CD4-positive, alpha-beta T cell treated with Interferon alpha-2 for 1 hour (primary cell): ENCODE measurements around the gene DLK1.

Experiments
- DNase-seq, 2 donors: peaks; one replicate each; pipeline ENCODE4 v3.0.0-alpha.2; 2020 to 2022

Gene DLK1

GRCh38 chr14:100735271-100735670, 8.6 kb downstream of the DLK1 start:
- no peak for DNase-seq

DNA sequence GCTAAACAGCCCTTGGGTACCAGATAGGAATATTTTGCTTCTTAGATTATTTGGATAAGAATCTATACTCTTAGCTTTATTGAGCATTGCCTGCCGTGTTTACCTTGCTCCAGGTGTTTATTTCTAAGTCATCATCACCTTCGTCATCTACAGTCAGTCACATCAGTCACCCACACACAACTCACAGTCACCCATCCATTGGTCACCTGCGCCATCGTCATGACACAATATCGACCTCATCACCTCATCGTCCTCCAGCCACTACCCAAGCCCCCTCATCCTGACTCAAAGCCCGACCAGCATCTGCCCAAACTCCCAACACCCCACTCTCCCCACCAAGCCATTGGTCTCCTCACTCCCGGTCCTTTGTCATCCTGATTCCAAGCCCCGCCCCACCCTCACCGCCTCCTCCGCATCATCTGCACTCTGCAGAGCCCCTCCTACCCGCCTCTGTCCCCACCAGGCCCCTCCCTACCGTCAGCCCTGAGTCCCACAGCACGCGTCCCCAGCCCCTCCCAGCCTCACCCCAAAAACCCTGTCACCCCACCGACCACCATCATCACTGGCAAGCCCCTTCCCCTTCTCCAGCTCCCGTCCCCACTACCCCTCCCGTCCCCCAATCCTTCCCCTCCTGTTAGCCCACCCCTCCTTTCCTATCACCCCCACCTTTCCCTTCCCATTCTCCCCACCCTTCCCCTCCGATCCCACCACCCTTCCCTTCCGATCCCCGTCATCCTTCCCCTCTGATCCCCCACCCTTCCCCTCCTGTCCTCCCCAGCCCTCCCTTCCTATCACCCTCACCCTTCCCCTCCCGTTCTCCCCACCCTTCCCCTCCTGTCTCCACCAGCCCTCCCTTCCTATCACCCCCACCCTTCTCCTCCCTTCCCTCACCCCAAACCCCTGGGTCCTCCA, 9.8 kb downstream of the DLK1 start:
- no peak for DNase-seq

DNA sequence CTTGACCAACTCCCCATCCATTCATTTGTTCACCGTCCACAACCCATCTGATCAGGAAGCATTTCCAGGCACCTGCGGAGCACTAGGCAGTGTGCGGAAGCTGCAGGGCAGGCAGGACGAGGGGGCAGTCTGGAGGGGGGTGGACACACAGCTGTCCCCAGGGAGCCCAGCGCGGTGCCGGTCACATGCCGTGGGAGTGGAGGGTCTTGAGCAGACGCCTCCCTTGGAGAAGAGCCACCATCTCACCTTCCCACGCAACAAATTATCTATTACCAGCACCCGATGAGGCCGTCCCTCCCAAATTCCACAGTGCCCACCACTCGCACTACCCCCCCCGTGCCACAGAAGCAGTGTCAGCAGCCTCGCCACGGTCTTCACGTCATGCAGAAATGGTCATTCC, 10.8 kb downstream of the DLK1 start:
- no peak for DNase-seq

- no peak for DNase-seq
These were observed 11.6 kb downstream of the DLK1 start for GRCh38 chr14:100738269-100738691.

- DNase-seq, result no peak
These were observed 12.0 kb downstream of the DLK1 start for GRCh38 chr14:100738704-100739131.

DNA sequence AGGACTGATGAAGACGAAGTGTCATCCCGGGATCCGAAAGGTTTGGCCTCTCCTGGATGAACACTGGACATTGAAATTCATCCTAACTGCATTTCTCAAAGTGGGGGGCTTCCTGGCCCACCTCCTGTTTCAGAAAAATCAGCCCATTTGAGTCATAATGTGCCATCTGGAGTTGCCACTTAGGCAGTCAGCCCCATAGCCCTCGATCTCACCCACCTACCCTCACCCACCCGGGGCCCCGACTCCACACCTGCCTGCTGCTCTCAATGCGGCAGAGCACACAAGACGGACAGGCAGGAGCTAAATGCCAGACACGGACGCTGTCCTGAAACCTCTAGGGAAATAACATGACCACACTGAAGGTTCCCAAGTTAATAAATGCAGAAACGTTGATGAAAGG, 12.6 kb downstream of the DLK1 start:
- no peak for DNase-seq

DNA sequence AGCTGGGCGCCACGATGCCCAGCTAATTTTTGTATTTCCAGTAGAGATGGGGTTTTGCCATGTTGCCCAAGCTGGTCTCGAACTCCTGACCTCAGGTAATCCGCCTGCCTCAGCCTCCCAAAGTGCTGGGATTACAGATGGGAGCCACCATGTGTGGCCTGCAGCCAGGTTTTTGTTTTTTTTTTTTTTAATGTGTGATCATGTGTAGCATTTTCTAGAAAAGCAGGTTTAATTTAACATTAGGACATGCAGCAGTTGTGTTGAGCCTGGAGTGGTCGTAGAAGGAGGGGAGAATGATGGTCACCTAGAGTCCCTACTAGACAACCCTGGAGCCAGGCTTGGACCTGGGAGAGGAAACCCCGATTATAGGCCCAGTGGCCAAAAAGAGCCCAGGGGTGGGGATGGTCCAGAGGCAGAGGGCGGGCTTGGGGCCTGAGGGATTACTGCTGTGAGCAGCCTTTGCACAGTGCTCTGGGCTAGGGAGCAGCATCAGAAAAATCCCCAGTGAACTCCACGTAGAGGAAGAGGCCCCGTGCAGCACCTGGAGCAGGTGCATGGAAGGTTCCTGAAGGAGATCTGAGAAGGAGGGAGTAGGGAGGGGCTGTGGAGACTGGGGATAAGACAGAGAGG, 13.6 kb downstream of the DLK1 start:
- no peak for DNase-seq

- DNase-seq, result no peak
These were observed 14.2 kb downstream of the DLK1 start for GRCh38 chr14:100740929-100741328.

DNA sequence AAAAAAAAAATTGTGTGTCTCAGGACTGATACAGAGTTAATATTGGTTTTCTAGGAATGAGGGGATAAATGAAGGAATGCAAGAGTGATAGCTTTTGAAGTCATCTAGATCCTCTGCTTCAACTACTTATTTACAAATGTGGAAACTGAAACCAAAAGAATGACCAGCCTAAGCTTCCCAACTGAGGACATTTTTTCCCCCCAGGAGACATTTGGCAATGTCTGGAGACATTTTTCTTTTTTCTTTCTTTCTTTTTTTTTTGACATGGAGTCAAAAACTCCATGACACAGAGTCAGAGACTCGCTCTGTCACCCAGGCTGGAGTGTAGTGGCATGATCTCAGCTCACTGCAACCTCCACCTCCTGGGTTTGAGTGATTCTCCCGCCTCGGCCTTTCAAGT, 15.3 kb downstream of the DLK1 start:
- DNase-seq, result no peak

DNA sequence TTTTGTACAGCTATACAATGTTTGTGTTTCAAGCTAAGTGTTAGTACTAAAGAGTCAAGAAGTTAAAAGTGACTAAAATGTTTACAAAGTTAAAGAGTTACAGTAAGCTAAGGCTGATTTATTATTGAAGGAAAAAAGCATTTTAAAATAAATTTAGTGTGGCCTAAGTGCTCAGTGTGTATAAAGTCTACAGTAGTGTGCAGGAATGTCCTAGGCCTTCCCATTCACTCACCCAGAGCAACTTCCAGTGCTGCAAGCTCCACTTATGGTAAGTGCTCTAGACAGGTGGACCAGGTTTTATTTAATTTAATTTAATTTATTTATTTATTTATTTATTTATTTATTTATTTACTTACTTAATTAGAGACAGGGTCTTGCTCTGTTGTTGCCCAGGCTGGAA, 19.6 kb downstream of the DLK1 start:
- no peak for DNase-seq

- no peak for DNase-seq
These were observed 20.4 kb downstream of the DLK1 start for GRCh38 chr14:100747021-100747586.

- DNase-seq, result no peak
These were observed 21.0 kb downstream of the DLK1 start for GRCh38 chr14:100747736-100748135.

DNA sequence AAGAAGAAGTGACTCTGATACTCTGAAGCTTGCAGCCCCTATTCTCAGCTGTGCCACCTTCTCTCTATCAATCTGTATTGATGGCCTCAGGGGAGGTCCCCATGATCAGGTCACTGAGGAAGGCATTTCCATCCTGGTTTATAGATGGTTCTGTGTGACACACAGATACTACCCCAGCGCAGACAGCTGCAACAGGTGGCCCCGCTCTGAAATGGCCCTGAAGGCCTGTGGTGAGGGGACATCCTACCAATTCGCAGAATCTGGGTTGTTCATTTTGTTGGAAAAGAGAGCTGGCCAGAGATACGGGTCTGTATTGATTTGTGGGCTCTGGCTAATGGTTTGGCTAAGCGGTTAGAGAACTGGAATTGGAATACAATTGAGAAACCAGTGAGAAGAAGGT, 21.7 kb downstream of the DLK1 start:
- no peak for DNase-seq

DNA sequence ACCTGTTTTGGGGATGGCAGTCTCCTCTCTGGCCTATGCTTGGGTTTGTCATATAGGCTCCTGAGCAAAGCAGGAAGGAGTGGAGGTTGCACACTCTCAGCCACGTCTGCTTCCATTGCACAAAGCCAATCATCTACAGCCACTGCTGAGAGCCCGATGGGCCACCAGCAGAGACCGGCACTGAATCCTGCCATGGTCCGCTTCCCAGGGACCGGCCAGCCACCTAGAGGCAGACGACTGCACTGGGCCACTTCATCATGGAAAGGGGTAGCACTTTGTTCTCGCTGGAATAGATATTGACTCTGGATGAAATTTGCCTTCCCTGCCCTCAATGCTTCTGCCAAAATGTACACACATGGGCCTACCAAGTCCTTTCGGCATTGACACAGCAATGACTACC, 22.3 kb downstream of the DLK1 start:
- DNase-seq, result no peak

DNA sequence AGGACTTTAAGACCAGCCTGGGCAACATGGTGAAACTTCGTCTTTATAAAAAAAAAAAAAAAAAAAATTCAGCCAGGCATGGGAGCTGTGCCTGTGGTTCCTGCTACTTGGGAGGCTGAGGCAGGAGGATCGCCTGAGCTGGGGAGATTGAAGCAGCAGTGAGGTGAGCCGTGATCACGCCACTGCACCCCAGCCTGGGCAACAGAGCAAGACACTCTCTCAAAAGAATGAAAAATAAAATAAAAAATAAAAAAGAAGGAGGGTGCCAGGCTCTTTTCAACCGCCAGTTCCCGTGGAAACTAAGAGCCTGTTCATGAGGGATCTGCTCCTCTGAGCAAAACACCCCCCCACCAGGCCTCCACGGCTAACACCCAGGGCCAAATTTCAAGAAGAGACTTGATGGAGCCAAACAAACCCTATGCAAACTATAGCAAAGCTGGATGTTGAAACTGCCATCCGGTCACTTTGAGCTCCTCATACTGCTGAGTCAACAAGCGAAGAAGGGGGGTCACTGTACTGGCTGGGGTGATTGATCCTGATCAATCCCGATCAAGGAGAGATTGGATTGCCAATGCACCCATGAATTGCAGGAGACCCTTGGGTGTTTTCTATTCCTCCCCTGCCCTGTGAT, 23.4 kb downstream of the DLK1 start:
- no peak for DNase-seq

DNA sequence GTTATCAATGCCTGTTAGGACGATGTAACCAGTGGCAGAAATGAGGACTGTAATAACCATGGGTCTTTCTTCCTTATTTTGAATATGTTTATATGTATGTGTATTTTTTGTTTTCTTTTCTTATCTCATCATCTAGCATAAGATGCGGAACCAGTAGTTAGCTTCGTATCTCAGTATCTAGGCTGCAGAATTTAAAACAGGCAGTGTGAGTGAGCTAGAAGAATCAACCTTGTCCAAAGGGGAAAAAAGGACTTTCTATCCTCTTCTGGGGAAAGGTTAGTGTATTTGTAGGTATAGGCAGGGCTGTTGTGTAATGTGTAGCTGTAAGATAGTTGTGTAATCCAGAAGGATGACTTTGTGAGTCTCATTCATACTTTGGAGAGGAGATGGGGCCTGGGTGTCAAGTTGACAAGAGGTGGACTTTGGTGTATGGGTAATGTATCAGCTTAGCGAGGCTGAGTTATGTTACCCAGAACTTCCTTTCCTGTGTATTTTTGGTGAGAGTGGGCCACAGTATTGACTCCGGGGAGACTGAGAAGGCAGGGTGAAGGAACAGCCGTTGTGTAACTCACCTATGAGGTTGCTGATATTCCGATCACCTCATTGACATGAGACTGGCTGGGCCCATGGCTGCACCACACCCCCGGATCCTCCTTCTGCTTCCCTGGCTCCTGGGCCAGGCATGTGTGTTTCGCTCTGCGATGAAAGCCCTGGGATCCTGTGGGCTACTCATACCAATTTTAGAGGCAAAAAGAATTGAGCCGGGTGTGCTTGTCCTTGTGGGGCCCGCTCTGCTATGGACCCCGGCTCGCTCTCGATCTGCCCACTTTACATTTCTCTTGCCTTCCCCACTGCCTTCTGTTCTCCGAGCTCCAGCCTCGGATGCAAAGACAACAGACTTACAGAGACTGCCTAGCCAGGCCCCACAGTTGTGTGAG, 24.3 kb downstream of the DLK1 start:
- no peak for DNase-seq

DNA sequence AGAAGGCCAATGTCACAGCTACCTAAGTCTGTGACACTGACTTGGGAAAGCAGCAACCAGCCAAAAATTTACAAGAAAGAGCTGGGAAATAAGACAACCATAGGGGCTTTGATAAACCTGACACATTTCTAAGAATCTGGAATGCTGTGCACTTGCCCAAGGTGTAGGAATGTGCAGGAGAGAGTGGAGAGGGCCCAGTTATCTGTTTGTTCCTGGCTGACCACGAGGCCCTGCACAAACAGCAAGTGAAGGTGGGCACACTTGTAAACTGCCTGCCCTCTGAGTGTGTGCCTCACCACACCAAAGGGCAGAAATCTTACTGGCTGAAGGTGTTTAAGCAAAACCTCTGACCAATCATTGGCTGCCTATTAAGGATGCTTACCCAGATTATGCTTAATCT, 27.3 kb downstream of the DLK1 start:
- no peak for DNase-seq

DNA sequence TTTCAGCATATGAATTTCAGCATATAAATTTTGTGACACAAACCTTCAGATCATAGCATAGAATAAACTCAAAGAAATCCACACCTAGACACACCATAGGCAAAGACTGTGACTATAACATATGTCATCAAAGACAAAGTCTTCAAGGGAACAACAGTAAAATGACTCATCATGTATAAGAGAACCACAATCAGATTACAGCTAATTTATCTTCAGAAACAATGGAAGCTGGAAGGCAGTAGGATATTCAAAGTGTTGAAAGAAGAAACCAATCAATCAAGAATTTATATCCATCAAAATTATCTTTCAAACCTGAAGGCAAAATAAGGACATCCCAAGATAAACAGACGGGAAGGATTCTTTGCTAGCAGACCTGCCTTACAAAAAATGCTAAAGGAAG, 29.0 kb downstream of the DLK1 start:
- no peak for DNase-seq

DNA sequence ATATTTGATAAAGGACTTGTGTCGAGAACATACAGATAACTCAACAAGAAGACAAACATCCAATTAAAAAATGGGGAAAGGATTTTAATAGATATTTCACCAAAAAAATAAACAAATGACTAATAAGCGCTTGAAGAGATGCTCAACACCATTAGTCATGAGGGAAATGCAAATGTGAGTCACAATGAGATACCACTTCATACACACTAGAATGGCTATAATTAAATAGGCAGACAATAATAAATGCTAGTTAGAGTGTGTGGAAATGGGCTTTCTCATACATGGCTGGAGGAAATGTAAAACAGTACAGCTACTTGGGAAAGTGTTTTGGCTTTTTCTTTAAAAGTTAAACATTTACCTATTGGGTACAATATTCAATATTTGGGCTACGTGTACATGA, 34.8 kb downstream of the DLK1 start:
- no peak for DNase-seq

DNA sequence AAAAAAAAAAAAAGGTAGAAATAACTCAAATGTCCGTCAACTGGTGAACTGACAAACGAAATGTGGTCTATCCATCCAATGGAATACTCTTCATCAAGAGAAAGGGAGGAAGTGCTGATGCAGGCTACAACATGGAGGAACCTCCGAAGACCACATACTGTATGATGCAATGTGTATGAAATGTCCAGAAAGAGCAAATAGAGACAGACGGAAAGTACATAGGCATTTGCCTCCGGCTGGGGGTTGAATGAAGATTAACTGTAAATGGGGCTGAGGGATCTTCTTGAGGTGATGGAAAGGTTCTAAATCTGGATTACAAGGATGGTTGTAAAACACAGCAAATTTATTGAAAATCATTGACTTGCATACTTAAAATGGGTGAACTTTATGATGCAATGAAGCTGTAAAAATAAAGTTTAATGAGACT, 35.4 kb downstream of the DLK1 start:
- DNase-seq, result no peak

DNA sequence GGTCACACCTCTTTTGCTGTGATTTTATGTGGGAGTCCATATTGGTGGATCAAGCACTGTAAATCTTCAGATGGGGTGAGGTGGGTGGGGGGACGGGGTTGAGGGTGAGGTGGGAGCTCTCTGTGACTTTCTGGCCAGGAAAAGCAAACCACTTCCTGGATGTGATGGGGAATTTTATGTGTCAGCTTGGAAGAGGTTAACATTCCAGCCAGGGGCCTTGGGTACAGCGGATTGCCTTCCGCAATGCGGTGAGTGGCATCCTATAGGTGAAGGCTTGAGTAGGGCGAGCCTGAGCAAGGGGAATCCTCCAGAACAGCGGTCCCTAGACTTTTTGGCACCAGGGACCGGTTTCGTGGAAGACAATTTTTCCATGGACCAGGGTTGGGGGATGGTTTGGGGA, 36.2 kb downstream of the DLK1 start:
- DNase-seq, result no peak

DNA sequence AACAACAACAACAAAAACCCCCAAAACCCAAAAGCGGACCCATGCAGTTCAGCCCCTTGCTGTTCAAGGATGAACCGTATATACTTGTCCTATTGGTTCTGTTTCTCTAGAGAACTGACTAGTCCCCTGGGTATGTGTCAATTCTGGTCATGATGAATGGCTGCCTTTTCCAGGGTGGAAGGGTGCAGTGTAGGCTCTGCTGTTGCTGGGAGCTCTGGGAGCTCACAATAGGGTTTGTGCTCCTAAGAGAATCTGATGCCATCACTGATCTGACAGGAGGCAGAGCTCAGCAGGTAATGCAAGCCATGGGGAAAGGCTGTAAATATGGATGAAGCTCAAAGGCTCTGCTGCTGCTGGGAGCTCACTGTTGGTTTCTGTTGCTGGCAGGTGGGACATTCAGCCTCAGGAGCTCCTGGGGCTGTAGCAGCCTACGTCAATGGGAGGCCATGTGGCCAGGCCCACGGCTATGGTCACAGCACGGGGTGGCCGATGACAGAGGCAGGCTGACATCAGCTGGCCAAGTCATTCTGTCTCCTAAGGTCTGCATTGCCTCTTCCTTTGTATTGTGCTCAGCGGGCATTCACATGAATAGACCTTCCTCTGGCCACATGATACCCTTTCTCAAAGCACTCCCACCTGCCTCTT, 37.9 kb downstream of the DLK1 start:
- DNase-seq, result no peak
